K562 (cell line): ENCODE measurements around the gene RGPD4. TPM values are rescaled to one million over a fixed set of nuclear protein-coding genes. Genes with fewer than 3 reads are reported as not detected.

ENCODE experiments used
- ATAC-seq: fragments of 200-7000 bp; cut with Tn5 transposase; 3 replicates; pipeline ENCODE4 v1.9.1; 2020; ENCODE audit warnings: moderate library complexity
- BruUV-seq: library from RNA; stranded (reverse); fragments of 400-500 nt; replicated peaks from 2 replicates; lab custom pipeline; 2021; lab: Mats Ljungman, UMichigan
- CTCF ChIA-PET: fragments of 300-600 bp; formaldehyde crosslinking; extraction: SDS; loops from one replicate; lab custom pipeline; 2021; ENCODE audit warnings: low intra/inter-chr PET ratio; lab: Yijun Ruan, JAX
- POLR2A ChIA-PET: fragments of 300-600, 350-650 bp; sonication (Branson Sonifier 250); formaldehyde crosslinking; extraction: SDS; loops from one replicate; lab custom pipeline; 2021; ENCODE audit warnings: antibody characterized with exemption, inconsistent platforms; lab: Yijun Ruan, JAX
- DNase-seq, 4 experiments: peaks; one replicate each; pipeline versions ENCODE4 v3.0.0 to v3.0.0-alpha.2; 2011 to 2018; ENCODE audit warnings: low spot score in 3 of 4, mixed read lengths in 3 of 4; ENCODE audit errors: extremely low read depth in 1 of 4
- FAIRE-seq: peaks from 2 replicates; lab custom pipeline; 2011; peaks lifted over from hg19 to GRCh38; lab: Jason Lieb, UNC
- H2AFZ ChIP-seq: 2 replicates; pipeline ENCODE4 v1.6.0; 2011; ENCODE audit warnings: low read depth, low read length, control low read depth, inconsistent platforms
- H3K27ac ChIP-seq: fragments of 200-600 bp; 3 replicates; pipeline ENCODE4 v1.8.0; 2011; ENCODE audit warnings: low read depth, mild to moderate bottlenecking, control low read depth, inconsistent platforms, low read length, moderate library complexity, mixed read lengths; ENCODE audit errors: extremely low read depth
- H3K27me3 ChIP-seq, 2 experiments: fragments of 300-600 bp in 1 of 2; 2 replicates in 1 of 2; 3 replicates in 1 of 2; pipeline versions ENCODE4 v1.6.0 to v1.8.0; 2011; ENCODE audit warnings: inconsistent platforms in 2 of 2, low read length in 2 of 2, mild to moderate bottlenecking in 1 of 2, mixed read lengths in 1 of 2, moderate library complexity in 1 of 2; ENCODE audit not compliant: control insufficient read depth in 2 of 2, insufficient read depth in 2 of 2
- H3K36me3 ChIP-seq: fragments of 300-600 bp; 3 replicates; pipeline ENCODE4 v1.8.0; 2011; ENCODE audit warnings: mild to moderate bottlenecking, low read length, inconsistent platforms; ENCODE audit not compliant: control insufficient read depth, insufficient read depth
- H3K4me1 ChIP-seq, 2 experiments: fragments of 200-600 bp in 1 of 2; replicated peaks in 1 of 2; 2 replicates in 1 of 2; 3 replicates in 1 of 2; pipeline versions ENCODE4 v1.5.1 to v1.8.0; 2011; ENCODE audit warnings: inconsistent platforms in 2 of 2, low read length in 2 of 2, mild to moderate bottlenecking in 1 of 2, mixed read lengths in 1 of 2, moderate library complexity in 1 of 2; ENCODE audit not compliant: control insufficient read depth in 2 of 2, insufficient read depth in 2 of 2
- H3K4me2 ChIP-seq: 2 replicates; pipeline ENCODE4 v1.6.1; 2011; ENCODE audit warnings: low read length, control low read depth, inconsistent platforms, mixed read lengths; ENCODE audit not compliant: insufficient read depth
- H3K4me3 ChIP-seq: fragments of 200-600 bp; sonication (generic), shearing (Covaris generic); 2 replicates; pipeline ENCODE4 v1.5.1; 2016; ENCODE audit warnings: control low read depth, inconsistent platforms
- H3K79me2 ChIP-seq: fragments of 200-600 bp; 3 replicates; pipeline ENCODE4 v1.8.0; 2011; ENCODE audit warnings: low read length, inconsistent platforms; ENCODE audit not compliant: control insufficient read depth, insufficient read depth
- H3K9ac ChIP-seq, 2 experiments: 2 replicates each; pipeline versions ENCODE4 v1.6.0 to v1.6.1; 2011; ENCODE audit warnings: low read depth in 2 of 2, low read length in 2 of 2, control low read depth in 1 of 2, inconsistent platforms in 1 of 2, mild to moderate bottlenecking in 1 of 2, mixed read lengths in 1 of 2; ENCODE audit not compliant: insufficient read depth in 1 of 2
- H3K9me1 ChIP-seq: one replicate; pipeline ENCODE4 v1.6.0; 2011; ENCODE audit warnings: inconsistent platforms, mild to moderate bottlenecking, low read length, moderate library complexity; ENCODE audit not compliant: control insufficient read depth, insufficient read depth
- H3K9me3 ChIP-seq: replicated peaks from 2 replicates; pipeline ENCODE4 v1.5.1; 2011; ENCODE audit warnings: low read depth, low read length, inconsistent platforms; ENCODE audit not compliant: control insufficient read depth, insufficient read depth
- H4K20me1 ChIP-seq: replicated peaks from 2 replicates; pipeline ENCODE4 v1.6.1; 2011; ENCODE audit warnings: low read length, inconsistent platforms, mixed read lengths; ENCODE audit not compliant: control insufficient read depth, insufficient read depth
- ASH1L ChIP-seq: fragments of 450-650 bp; IDR thresholded peaks from 2 replicates; pipeline ENCODE4 v1.6.1; 2018; ENCODE audit warnings: borderline replicate concordance, mild to moderate bottlenecking, low read depth; ENCODE audit not compliant: partially characterized antibody
- C11orf30 ChIP-seq: fragments of 450-650 bp; IDR thresholded peaks from 2 replicates; pipeline ENCODE4 v1.6.1; 2016; ENCODE audit warnings: low read depth, mild to moderate bottlenecking
- ELF2 ChIP-seq: fragments of 250-450 bp; sonication (Bioruptor Pico); IDR thresholded peaks from 2 replicates; pipeline ENCODE4 v1.5.0; 2021; ENCODE audit warnings: mild to moderate bottlenecking
- ESRRA ChIP-seq: fragments of 450-650 bp; IDR thresholded peaks from 2 replicates; pipeline ENCODE4 v1.6.1; 2014; ENCODE audit warnings: low read depth, mild to moderate bottlenecking, moderate library complexity, borderline replicate concordance
- FOXK2 ChIP-seq, 2 experiments: fragments of 450-650 bp; IDR thresholded peaks in 1 of 2; conservative IDR thresholded peaks in 1 of 2; 2 replicates each; pipeline ENCODE4 v1.6.1; 2016; ENCODE audit warnings: low read depth in 2 of 2, mild to moderate bottlenecking in 1 of 2
- GTF2E2 ChIP-seq: fragments of 200-800 bp; sonication (Bioruptor generic); IDR thresholded peaks from 2 replicates; pipeline ENCODE4 v1.6.1; 2016; ENCODE audit warnings: missing genetic modification characterization, missing compliant biosample characterization
- KLF16 ChIP-seq: IDR thresholded peaks from 2 replicates; pipeline ENCODE4 v1.6.1; 2016; ENCODE audit warnings: antibody characterized with exemption
- MEIS2 ChIP-seq: fragments of 450-650 bp; IDR thresholded peaks from 2 replicates; pipeline ENCODE4 v1.6.1; 2014; ENCODE audit warnings: mild to moderate bottlenecking; ENCODE audit not compliant: partially characterized antibody
- TAF9B ChIP-seq: fragments of 450-650 bp; IDR thresholded peaks from 2 replicates; pipeline ENCODE4 v1.6.1; 2018; ENCODE audit warnings: mild to moderate bottlenecking; ENCODE audit not compliant: partially characterized antibody
- ZBTB8A ChIP-seq: fragments of 450-650 bp; IDR thresholded peaks from 2 replicates; pipeline ENCODE4 v1.6.1; 2018; ENCODE audit warnings: mild to moderate bottlenecking, moderate library complexity; ENCODE audit not compliant: partially characterized antibody
- ZNF431 ChIP-seq: sonication (generic); formaldehyde crosslinking; IDR thresholded peaks from 2 replicates; pipeline ENCODE4 v1.8.0; 2022; ENCODE audit warnings: mild to moderate bottlenecking, missing genetic modification reagents
- ZNF561 ChIP-seq: fragments of 450-650 bp; formaldehyde crosslinking; conservative IDR thresholded peaks from 2 replicates; pipeline ENCODE4 v1.4.0; 2020; ENCODE audit warnings: mild to moderate bottlenecking, moderate library complexity
- ZNF717 ChIP-seq: fragments of 250-450 bp; sonication (Bioruptor Pico); IDR thresholded peaks from 2 replicates; pipeline ENCODE4 v1.5.0; 2021
- ZNF76 ChIP-seq: fragments of 250-450 bp; sonication (Bioruptor Pico); IDR thresholded peaks from 2 replicates; pipeline ENCODE4 v1.4.0; 2020; ENCODE audit warnings: mild to moderate bottlenecking, moderate library complexity, borderline replicate concordance
- WGBS: fragments of 100-300 bp; shearing (Covaris generic); methylation state at CpG from one replicate; pipeline ENCODE4 v1.1.6; 2016; ENCODE audit warnings: low coverage, mixed read lengths; ENCODE audit not compliant: insufficient coverage; ENCODE audit errors: missing lambda C conversion rate; 5-methylcytosine and 5-hydroxymethylcytosine counted together
- in situ Hi-C: fragments of 300-500 bp; cut with MboI; formaldehyde crosslinking; loops from 4 replicates; pipeline ENCODE4 v1.15.0; 2018; ENCODE audit warnings: inconsistent platforms, mixed read lengths
- intact Hi-C: fragments of 100-400 bp; cut with micrococcal nuclease; formaldehyde crosslinking; loops from 2 replicates; pipeline ENCODE4 v1.14.2; 2022
- polyA plus RNA-seq, 8 experiments: library from polyadenylated mRNA; depleted of rRNA in 4 of 8; stranded (reverse) in 5 of 8; unstranded in 3 of 8; fragments of >200 nt; fragmentation: Nextera tagmentation in 2 of 8; fragmentation: Illumina TruSeq in 1 of 8; extraction: Ambion mirVana in 2 of 8; extraction: Trizol in 1 of 8; gene quantifications; 2 replicates each; pipeline versions ENCODE4 v1.2.1 to v1.2.3, GENCODE V29; 2011 to 2014; ENCODE audit warnings: inconsistent platforms in 1 of 8, missing spikeins in 1 of 8
- total RNA-seq, 7 experiments: library from RNA; depleted of rRNA in 6 of 7; stranded (reverse); fragments of >200 nt in 6 of 7; fragmentation: Illumina TruSeq in 2 of 7; extraction: Trizol in 2 of 7; gene quantifications; 2 replicates each; pipeline versions ENCODE4 v1.2.1 to v1.2.3, GENCODE V29; 2011 to 2021; ENCODE audit warnings: low replicate concordance in 1 of 7
- TF ChIP-seq, protein P1 (sequence below), 2 experiments: fragments of 450-650 bp; IDR thresholded peaks; 2 replicates each; pipeline ENCODE4 v1.6.1; 2016
- TF ChIP-seq, protein P2 (sequence below): fragments of 450-650 bp; IDR thresholded peaks from 2 replicates; pipeline ENCODE4 v1.6.1; 2016
- TF ChIP-seq, protein P3 (sequence below): sonication (generic); formaldehyde crosslinking; IDR thresholded peaks from 2 replicates; pipeline ENCODE4 v1.8.0; 2023; ENCODE audit warnings: mild to moderate bottlenecking, missing genetic modification reagents

The RGPD4 gene
- total and polyA plus RNA-seq, 9 of the 15 experiments (the other 6 are each of a cell fraction or from before 2014, with no cell fraction given), result 0.04 TPM; not detected in 8

DNA sequence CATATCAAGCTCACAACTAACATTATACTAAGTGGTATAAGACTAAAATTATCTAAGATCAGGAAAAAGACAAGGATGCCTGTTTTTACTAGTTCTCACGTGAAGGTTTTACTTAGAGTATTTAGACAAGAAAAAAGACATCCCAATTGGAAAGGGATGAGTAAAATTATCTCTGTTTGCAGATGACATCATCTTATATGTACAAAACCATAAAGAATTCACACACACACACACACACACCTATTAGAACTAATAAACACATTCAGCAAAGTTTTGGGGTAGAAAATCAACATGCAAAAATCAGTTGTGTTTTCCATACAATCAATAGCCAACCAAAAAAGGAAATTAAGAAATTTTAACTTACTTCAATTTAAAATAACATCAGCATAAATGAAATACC lies 35.9 kb upstream of the RGPD4 start (continued):
- TF ChIP-seq MEIS2 (no peak), FOXK2 (conservative IDR thresholded peaks at IDR 0.05 in 1 of 2, IDR thresholded peaks at IDR 0.05 in 1 of 2; ENCODE audit: low read depth in 2 of 2) (no peak), ZNF717 (CRISPR knock-in tag) (no peak)

DNA sequence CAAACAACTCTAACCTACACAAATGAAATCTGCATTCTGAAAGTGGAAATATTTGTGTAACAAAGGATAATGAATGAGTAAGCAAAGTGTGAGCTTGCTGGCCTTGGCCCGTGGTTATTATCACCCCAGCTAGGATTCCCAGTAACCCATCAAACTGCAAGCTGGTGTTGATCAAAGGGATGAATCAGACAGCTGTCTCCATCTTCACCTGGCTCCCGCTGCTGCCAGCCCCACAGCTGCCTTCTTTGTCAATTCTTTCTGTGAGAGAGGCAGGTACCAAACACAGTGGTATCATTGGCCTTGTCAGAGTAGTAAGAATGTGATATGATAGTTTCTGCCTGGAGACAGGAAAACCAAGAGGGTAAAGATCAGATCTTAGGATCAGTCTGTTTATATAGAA lies 25.2 kb upstream of the RGPD4 start:
- peaks cover 0 to 4% of the 10 kb centered on the region in 2 experiments; a peak in 1 of 5 replicates for H3K27me3 ChIP-seq
- no peaks in the 10 kb centered on the region for H4K20me1 ChIP-seq
- TF ChIP-seq C11orf30, result no peak
- no peak for TF ChIP-seq ZBTB8A
- no peak for TF ChIP-seq ASH1L
- no peak for TF ChIP-seq ZNF76 (CRISPR knock-in tag)
- TF ChIP-seq, protein P1, sequence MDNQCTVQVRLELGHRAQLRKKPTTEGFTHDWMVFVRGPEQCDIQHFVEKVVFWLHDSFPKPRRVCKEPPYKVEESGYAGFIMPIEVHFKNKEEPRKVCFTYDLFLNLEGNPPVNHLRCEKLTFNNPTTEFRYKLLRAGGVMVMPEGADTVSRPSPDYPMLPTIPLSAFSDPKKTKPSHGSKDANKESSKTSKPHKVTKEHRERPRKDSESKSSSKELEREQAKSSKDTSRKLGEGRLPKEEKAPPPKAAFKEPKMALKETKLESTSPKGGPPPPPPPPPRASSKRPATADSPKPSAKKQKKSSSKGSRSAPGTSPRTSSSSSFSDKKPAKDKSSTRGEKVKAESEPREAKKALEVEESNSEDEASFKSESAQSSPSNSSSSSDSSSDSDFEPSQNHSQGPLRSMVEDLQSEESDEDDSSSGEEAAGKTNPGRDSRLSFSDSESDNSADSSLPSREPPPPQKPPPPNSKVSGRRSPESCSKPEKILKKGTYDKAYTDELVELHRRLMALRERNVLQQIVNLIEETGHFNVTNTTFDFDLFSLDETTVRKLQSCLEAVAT (IDR thresholded peaks at IDR 0.05), result no peak
- no peak for TF ChIP-seq GTF2E2 (tag)
- TF ChIP-seq ZNF431, result no peak
- no peak for TF ChIP-seq KLF16
- TF ChIP-seq, protein P2, sequence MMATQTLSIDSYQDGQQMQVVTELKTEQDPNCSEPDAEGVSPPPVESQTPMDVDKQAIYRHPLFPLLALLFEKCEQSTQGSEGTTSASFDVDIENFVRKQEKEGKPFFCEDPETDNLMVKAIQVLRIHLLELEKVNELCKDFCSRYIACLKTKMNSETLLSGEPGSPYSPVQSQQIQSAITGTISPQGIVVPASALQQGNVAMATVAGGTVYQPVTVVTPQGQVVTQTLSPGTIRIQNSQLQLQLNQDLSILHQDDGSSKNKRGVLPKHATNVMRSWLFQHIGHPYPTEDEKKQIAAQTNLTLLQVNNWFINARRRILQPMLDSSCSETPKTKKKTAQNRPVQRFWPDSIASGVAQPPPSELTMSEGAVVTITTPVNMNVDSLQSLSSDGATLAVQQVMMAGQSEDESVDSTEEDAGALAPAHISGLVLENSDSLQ, result no peak
- TF ChIP-seq ESRRA, result no peak
- TF ChIP-seq ZNF561 (CRISPR knock-in tag), result no peak
- no peak for TF ChIP-seq ELF2 (CRISPR knock-in tag)
- TF ChIP-seq, protein P3, sequence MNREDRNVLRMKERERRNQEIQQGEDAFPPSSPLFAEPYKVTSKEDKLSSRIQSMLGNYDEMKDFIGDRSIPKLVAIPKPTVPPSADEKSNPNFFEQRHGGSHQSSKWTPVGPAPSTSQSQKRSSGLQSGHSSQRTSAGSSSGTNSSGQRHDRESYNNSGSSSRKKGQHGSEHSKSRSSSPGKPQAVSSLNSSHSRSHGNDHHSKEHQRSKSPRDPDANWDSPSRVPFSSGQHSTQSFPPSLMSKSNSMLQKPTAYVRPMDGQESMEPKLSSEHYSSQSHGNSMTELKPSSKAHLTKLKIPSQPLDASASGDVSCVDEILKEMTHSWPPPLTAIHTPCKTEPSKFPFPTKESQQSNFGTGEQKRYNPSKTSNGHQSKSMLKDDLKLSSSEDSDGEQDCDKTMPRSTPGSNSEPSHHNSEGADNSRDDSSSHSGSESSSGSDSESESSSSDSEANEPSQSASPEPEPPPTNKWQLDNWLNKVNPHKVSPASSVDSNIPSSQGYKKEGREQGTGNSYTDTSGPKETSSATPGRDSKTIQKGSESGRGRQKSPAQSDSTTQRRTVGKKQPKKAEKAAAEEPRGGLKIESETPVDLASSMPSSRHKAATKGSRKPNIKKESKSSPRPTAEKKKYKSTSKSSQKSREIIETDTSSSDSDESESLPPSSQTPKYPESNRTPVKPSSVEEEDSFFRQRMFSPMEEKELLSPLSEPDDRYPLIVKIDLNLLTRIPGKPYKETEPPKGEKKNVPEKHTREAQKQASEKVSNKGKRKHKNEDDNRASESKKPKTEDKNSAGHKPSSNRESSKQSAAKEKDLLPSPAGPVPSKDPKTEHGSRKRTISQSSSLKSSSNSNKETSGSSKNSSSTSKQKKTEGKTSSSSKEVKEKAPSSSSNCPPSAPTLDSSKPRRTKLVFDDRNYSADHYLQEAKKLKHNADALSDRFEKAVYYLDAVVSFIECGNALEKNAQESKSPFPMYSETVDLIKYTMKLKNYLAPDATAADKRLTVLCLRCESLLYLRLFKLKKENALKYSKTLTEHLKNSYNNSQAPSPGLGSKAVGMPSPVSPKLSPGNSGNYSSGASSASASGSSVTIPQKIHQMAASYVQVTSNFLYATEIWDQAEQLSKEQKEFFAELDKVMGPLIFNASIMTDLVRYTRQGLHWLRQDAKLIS (CRISPR knock-in tag), result no peak
- no peak for TF ChIP-seq TAF9B
- TF ChIP-seq, all 486 proteins: peak for 0
- CTCF ChIA-PET, result no interaction called here
- H3K9me3 ChIP-seq, result no peaks in the 10 kb centered on the region
- no peak overlapping the region for H3K4me3 ChIP-seq
- no peaks in the 10 kb centered on the region for H3K36me3 ChIP-seq
- no TSS peak for BruUV-seq
- no peaks in the 10 kb centered on the region for H3K4me1 ChIP-seq
- FAIRE-seq (no peak), ATAC-seq (no peak), DNase-seq (no peak)
- H3K27ac ChIP-seq, result no peak overlapping the region
- no peak overlapping the region for H3K4me2 ChIP-seq
- H2AFZ ChIP-seq, result no peak overlapping the region
- no peaks in the 10 kb centered on the region for H3K79me2 ChIP-seq
- intact Hi-C loops (loop anchor here (10.0 kb wide), 1 partner anchor 227 kb away; no protein-coding TSS in a partner anchor), in situ Hi-C loops (loop anchor here (25.0 kb wide), 2 partner anchors 136 to 214 kb away; no protein-coding TSS in a partner anchor)
- POLR2A ChIA-PET, result no interaction called here
- H3K9me1 ChIP-seq, result no peaks in the 10 kb centered on the region
- H3K9ac ChIP-seq, result no peak overlapping the region
- WGBS, result 0% methylated on average over 2 of the region's 2 CpGs
